ENCODE measurements around the gene DYTN.

GRCh38 chr2:206635015-206635414, 83.2 kb downstream of the DYTN start:
- no peak for TF ChIP-seq CTCF (IDR thresholded peaks at IDR 0.05)
- no peak for TF ChIP-seq CHD2 (IDR thresholded peaks at IDR 0.05; ENCODE audit: low read length, partially characterized antibody)
- TF ChIP-seq CHD4 (IDR thresholded peaks at IDR 0.05; ENCODE audit: borderline replicate concordance) = no peak
- TF ChIP-seq CBX2 (IDR thresholded peaks at IDR 0.05; ENCODE audit: borderline replicate concordance, low read depth) = no peak
- TF ChIP-seq HOXA7 (CRISPR knock-in tag; IDR thresholded peaks at IDR 0.05) = no peak
- TF ChIP-seq RFX5 (IDR thresholded peaks at IDR 0.05) = no peak
- TF ChIP-seq POLR2A (IDR thresholded peaks at IDR 0.05; ENCODE audit: low read length) = no peak
- TF ChIP-seq RAD21 (conservative IDR thresholded peaks at IDR 0.05 in 1 of 2, IDR thresholded peaks at IDR 0.05 in 1 of 2) = no peak
- TF ChIP-seq, protein P1, sequence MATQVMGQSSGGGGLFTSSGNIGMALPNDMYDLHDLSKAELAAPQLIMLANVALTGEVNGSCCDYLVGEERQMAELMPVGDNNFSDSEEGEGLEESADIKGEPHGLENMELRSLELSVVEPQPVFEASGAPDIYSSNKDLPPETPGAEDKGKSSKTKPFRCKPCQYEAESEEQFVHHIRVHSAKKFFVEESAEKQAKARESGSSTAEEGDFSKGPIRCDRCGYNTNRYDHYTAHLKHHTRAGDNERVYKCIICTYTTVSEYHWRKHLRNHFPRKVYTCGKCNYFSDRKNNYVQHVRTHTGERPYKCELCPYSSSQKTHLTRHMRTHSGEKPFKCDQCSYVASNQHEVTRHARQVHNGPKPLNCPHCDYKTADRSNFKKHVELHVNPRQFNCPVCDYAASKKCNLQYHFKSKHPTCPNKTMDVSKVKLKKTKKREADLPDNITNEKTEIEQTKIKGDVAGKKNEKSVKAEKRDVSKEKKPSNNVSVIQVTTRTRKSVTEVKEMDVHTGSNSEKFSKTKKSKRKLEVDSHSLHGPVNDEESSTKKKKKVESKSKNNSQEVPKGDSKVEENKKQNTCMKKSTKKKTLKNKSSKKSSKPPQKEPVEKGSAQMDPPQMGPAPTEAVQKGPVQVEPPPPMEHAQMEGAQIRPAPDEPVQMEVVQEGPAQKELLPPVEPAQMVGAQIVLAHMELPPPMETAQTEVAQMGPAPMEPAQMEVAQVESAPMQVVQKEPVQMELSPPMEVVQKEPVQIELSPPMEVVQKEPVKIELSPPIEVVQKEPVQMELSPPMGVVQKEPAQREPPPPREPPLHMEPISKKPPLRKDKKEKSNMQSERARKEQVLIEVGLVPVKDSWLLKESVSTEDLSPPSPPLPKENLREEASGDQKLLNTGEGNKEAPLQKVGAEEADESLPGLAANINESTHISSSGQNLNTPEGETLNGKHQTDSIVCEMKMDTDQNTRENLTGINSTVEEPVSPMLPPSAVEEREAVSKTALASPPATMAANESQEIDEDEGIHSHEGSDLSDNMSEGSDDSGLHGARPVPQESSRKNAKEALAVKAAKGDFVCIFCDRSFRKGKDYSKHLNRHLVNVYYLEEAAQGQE (IDR thresholded peaks at IDR 0.05) = no peak
- no peak for TF ChIP-seq TP53 (CRISPR knock-in tag; IDR thresholded peaks at IDR 0.05)
- no peak for TF ChIP-seq NFE2L2 (conservative IDR thresholded peaks at IDR 0.05; ENCODE audit: low read length)
- TF ChIP-seq RCOR1 (IDR thresholded peaks at IDR 0.05; ENCODE audit: low read depth, low read length) = no peak
